Activated B cell treated with CpG ODN at 0.5 μM for 24 hours (primary cell): Measurements from ENCODE around the gene GCNT2. TPM values are rescaled to one million over a fixed set of nuclear protein-coding genes. Genes with fewer than 3 reads are reported as not detected.
"Not testable (repeated sequence)": the region's sequence is repeated elsewhere in the genome, so short reads cannot be mapped to it uniquely, and the experiment has no call there.

Experiments used
- ATAC-seq: fragments of 200-7000 bp; cut with Tn5 transposase; one replicate; pipeline ENCODE4 v1.10.0; 2021; ENCODE audit warnings: low read depth, mild to moderate bottlenecking, moderate library complexity
- CTCF ChIA-PET: fragments of 350-600 bp; sonication (Branson Sonifier 250); formaldehyde crosslinking; loops from one replicate; lab custom pipeline; 2021; ENCODE audit warnings: antibody characterized with exemption; lab: Charles Lee
- POLR2A ChIA-PET: fragments of 350-600 bp; sonication (Branson Sonifier 250); formaldehyde crosslinking; loops from one replicate; lab custom pipeline; 2021; ENCODE audit warnings: antibody characterized with exemption; lab: Charles Lee
- DNase-seq: peaks from one replicate; pipeline ENCODE4 v3.0.0; 2022
- H3K27ac Mint-ChIP-seq: one replicate; pipeline ENCODE4 v1.8.0; 2020; ENCODE audit warnings: mixed read lengths
- H3K27me3 Mint-ChIP-seq: one replicate; pipeline ENCODE4 v1.8.0; 2021; ENCODE audit warnings: mixed read lengths
- H3K36me3 Mint-ChIP-seq: one replicate; pipeline ENCODE4 v1.8.0; 2021; ENCODE audit warnings: low read depth, mixed read lengths
- H3K4me1 Mint-ChIP-seq: one replicate; pipeline ENCODE4 v1.8.0; 2021; ENCODE audit warnings: mixed read lengths
- H3K4me3 Mint-ChIP-seq: one replicate; pipeline ENCODE4 v1.8.0; 2020; ENCODE audit warnings: mild to moderate bottlenecking, mixed read lengths
- H3K9me3 Mint-ChIP-seq: one replicate; pipeline ENCODE4 v1.8.0; 2020; ENCODE audit warnings: mixed read lengths
- intact Hi-C: fragments of 100-400 bp; cut with micrococcal nuclease; formaldehyde crosslinking; loops from one replicate; pipeline ENCODE4 v1.15.1; 2024
- total RNA-seq: library from RNA; stranded (reverse); gene quantifications from 2 replicates; pipeline ENCODE4 v1.2.3, GENCODE V29; 2022
- TF ChIP-seq, protein P1 (sequence below): fragments of 200-600 bp; IDR thresholded peaks from one replicate; pipeline ENCODE4 v1.8.0; 2022; ENCODE audit warnings: antibody characterized with exemption, mild to moderate bottlenecking

Gene GCNT2
- total RNA-seq, 1 donor from 2014 or later, result 25.9 TPM

GRCh38 chr6:10597499-10598001 lies 76.4 kb downstream of the GCNT2 start:
- no peak overlapping the region for H3K4me3 Mint-ChIP-seq
- H3K36me3 Mint-ChIP-seq, result peaks cover 2% of the 10 kb centered on the region
- ATAC-seq (no peak), DNase-seq (no peak)
- intact Hi-C loops, result loop anchor here (5.0 kb wide), 2 partner anchors 65 to 85 kb away; no protein-coding TSS in a partner anchor
- H3K9me3 Mint-ChIP-seq, result no peaks in the 10 kb centered on the region
- no peak overlapping the region for H3K27ac Mint-ChIP-seq
- ChIA-PET CTCF (no interaction called here), POLR2A (no interaction called here)
- peaks cover 58% of the 10 kb centered on the region for H3K4me1 Mint-ChIP-seq
- TF ChIP-seq, protein P1, sequence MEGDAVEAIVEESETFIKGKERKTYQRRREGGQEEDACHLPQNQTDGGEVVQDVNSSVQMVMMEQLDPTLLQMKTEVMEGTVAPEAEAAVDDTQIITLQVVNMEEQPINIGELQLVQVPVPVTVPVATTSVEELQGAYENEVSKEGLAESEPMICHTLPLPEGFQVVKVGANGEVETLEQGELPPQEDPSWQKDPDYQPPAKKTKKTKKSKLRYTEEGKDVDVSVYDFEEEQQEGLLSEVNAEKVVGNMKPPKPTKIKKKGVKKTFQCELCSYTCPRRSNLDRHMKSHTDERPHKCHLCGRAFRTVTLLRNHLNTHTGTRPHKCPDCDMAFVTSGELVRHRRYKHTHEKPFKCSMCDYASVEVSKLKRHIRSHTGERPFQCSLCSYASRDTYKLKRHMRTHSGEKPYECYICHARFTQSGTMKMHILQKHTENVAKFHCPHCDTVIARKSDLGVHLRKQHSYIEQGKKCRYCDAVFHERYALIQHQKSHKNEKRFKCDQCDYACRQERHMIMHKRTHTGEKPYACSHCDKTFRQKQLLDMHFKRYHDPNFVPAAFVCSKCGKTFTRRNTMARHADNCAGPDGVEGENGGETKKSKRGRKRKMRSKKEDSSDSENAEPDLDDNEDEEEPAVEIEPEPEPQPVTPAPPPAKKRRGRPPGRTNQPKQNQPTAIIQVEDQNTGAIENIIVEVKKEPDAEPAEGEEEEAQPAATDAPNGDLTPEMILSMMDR, result no peak
- no peaks in the 10 kb centered on the region for H3K27me3 Mint-ChIP-seq

GRCh38 chr6:10598084-10598960 lies 77.2 kb downstream of the GCNT2 start:
- H3K36me3 Mint-ChIP-seq, result peaks cover 2% of the 10 kb centered on the region
- ATAC-seq (no peak), DNase-seq (no peak)
- ChIA-PET POLR2A (no interaction called here), CTCF (interaction anchor here (1.0 kb wide), 1 partner anchor 88 kb away, joined by 3 read pairs; no protein-coding TSS in a partner anchor)
- TF ChIP-seq, protein P1, result no peak
- no peaks in the 10 kb centered on the region for H3K9me3 Mint-ChIP-seq
- intact Hi-C loops, result loop anchor here (5.0 kb wide), 2 partner anchors 66 to 86 kb away; no protein-coding TSS in a partner anchor
- no peaks in the 10 kb centered on the region for H3K27me3 Mint-ChIP-seq
- no peak overlapping the region for H3K27ac Mint-ChIP-seq
- peaks cover 59% of the 10 kb centered on the region for H3K4me1 Mint-ChIP-seq
- H3K4me3 Mint-ChIP-seq, result no peak overlapping the region

DNA sequence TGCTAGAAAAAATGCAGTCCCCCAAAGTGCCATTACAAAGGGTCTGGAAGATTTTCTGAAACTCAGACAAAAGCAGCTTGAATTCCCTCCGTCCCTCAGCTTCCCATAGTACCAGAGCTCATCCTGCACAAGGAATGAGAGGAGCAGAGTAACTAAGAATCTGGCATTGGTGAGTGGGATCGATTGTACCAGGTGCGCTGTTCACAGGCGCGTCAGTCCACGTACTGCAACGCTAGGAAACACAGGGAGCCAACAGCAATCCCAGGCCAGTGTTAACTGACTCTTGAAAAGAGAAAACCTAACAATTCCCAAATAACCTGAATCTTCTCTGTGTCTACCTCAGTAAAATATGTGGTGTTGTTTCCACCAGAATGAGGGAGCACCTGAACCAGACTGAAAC lies 77.9 kb downstream of the GCNT2 start:
- CTCF ChIA-PET, result interaction anchor here (1.0 kb wide), 1 partner anchor 89 kb away, joined by 3 read pairs; no protein-coding TSS in a partner anchor
- H3K9me3 Mint-ChIP-seq, result no peaks in the 10 kb centered on the region
- H3K4me3 Mint-ChIP-seq, result no peak overlapping the region
- peaks cover 54% of the 10 kb centered on the region for H3K4me1 Mint-ChIP-seq
- peaks cover 2% of the 10 kb centered on the region for H3K36me3 Mint-ChIP-seq
- POLR2A ChIA-PET, result no interaction called here
- H3K27me3 Mint-ChIP-seq, result no peaks in the 10 kb centered on the region
- TF ChIP-seq, protein P1, result no peak
- intact Hi-C loops, result loop anchor here (5.0 kb wide), 2 partner anchors 67 to 87 kb away; no protein-coding TSS in a partner anchor
- no peak overlapping the region for H3K27ac Mint-ChIP-seq
- no peak for ATAC-seq
- DNase-seq, result no peak

GRCh38 chr6:10600681-10601080 lies 79.5 kb downstream of the GCNT2 start:
- H3K4me3 Mint-ChIP-seq, DNase-seq, H3K27me3 Mint-ChIP-seq, ATAC-seq, H3K9me3 Mint-ChIP-seq, H3K36me3 Mint-ChIP-seq, intact Hi-C loops, H3K27ac Mint-ChIP-seq, POLR2A ChIA-PET, CTCF ChIA-PET: not testable (repeated sequence)
- H3K4me1 Mint-ChIP-seq, result peaks cover 39% of the 10 kb centered on the region

DNA sequence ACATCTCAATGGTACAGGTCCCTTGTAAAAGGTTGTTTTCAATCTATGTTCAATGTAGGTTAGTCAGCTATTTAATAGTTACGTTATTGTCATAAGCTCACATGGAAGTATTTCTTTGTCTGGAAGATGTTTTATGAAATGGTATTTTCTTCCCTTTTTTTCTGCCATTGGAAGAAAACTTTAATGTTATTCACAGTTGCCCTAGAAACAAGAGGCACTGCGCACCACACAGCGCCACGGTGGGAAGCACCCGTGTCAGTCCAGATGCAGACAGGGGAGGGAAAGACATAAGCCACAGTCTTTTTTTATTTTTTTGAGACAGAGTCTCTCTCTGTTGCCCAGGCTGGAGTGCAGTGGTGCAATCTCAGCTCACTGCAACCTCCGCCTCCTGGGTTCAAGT lies 82.1 kb downstream of the GCNT2 start:
- H3K27me3 Mint-ChIP-seq, result no peaks in the 10 kb centered on the region
- intact Hi-C loops, result no loop called here
- no peak overlapping the region for H3K4me3 Mint-ChIP-seq
- TF ChIP-seq, protein P1, result no peak
- no peaks in the 10 kb centered on the region for H3K9me3 Mint-ChIP-seq
- CTCF ChIA-PET, result no interaction called here
- DNase-seq (no peak), ATAC-seq (no peak)
- H3K4me1 Mint-ChIP-seq, result peaks cover 17% of the 10 kb centered on the region
- POLR2A ChIA-PET, result no interaction called here
- peaks cover 7% of the 10 kb centered on the region for H3K36me3 Mint-ChIP-seq
- H3K27ac Mint-ChIP-seq, result no peak overlapping the region
